HG03060 (cell line): ENCODE measurements around the gene MRPL2.
A peak's percentile ranks its signal among the peaks of the same experiment; 100 is the strongest.
"Not testable (repeated sequence)": the region's sequence is repeated elsewhere in the genome, so short reads cannot be mapped to it uniquely, and the experiment has no call there.

Experiments
- ATAC-seq: cut with Tn5 transposase; IDR thresholded peaks from one replicate; pipeline ENCODE4 v1.9.1; 2021; ENCODE audit warnings: low read depth, moderate number of reproducible peaks; ENCODE audit not compliant: unreplicated experiment

The MRPL2 gene

GRCh38 chr6:43053545-43054205 lies 5.6 kb downstream of the MRPL2 start, which contains the start of gene CUL7:
Gene CUL7, minus strand, starts transcription at chr6:43053851. Its CDS starts 1,063 bp downstream, at chr6:43052788.
- ATAC-seq = peak; percentile 62

GRCh38 chr6:43052842-43053544 lies 6.2 kb downstream of the MRPL2 start:
- no peak for ATAC-seq

DNA sequence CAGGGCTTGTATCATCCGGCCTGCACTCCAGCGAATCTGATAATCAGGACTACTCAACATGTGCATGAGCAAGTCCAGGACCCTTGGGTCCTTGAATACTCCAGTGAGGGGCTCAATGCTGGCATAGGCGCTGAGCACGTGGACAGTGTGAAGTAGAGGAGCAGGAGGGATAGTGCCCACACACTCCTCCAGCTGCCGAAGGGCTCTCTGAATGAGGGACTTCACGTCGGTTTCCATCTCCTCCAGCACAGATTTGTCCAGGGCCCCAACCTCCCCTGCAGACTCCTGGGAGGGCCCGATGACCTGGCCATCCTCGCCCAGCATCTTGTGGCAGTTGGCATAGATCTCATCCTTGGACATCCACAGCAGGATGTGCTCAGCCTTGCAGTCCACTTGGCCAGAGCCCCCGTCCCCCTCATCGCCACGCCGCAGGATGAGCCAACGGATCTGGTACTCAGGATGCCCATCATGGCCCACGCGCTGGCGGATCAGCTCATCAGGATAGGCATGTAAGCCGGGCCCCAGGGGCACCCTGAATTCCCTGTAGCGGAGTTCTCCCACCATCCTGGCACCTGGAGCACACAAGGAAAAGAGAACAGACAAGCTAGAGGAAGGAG lies 6.9 kb downstream of the MRPL2 start:
- no peak for ATAC-seq

- no peak for ATAC-seq
These were observed 8.3 kb downstream of the MRPL2 start for GRCh38 chr6:43050981-43051380.

GRCh38 chr6:43047998-43048397 lies 11.2 kb downstream of the MRPL2 start:
- no peak for ATAC-seq

DNA sequence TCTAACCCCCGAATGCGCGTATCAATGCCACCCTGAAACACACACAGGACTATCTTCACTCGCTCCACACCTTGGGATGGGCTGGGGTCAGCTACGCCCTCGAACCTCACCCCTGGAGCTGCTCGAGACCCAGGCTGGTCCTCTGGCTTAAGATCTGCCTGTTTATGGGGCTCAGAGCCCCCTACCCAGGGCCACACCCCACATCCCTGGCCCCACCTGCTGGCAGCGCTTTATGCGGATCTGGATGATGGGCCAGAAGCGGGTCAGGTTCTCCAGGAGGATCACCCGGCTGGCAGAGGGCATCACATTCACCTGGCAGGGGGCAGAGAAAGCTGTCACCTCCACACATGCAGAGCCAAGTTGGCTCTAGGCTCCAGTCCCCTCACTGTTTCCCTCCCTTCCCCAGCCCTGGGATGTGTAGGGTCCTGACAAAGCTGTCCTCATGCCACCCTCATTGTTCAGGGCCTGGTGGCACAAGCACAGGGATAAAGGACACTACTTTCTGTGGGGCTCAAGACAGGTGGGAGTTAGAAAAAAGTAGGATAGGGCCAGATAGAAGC lies 13.8 kb downstream of the MRPL2 start:
- ATAC-seq = no peak

GRCh38 chr6:43043310-43043709 lies 15.9 kb downstream of the MRPL2 start:
- no peak for ATAC-seq

GRCh38 chr6:43041475-43041874 lies 17.8 kb downstream of the MRPL2 start:
- ATAC-seq = not testable (repeated sequence)

DNA sequence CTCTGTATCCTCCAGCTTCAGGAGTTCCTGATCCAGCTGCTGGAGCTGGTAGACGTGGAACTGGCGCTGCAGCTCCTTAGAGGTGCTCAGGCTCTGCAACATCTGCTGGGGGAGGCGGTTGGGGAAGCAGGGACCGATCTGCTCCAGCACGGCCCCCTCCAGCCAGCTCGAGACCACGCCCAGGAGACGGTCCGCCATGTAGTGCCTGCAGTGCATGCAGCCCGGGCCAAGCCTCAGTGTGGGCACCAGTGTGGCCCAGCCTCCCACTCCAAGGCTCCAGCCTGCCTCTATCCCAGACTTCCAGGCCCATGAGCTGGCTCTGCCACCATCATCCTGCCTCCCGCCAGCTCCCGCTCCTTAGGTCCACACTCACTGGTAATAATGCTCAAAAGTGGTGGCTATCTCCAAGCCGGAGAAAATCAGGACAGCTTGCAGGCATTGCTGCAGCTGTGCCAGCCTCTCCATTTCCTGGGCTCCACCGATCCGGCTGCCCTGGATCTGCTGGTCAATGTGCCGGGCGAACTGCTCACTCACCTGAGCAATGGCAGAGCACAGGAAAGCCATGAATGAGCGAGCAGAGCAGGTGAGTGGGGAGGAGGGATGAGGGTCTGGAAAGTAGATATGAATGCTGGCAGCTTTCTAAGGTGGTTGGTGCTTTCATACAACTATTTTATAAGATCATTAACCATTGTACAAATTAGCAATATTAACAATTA lies 18.5 kb downstream of the MRPL2 start:
- no peak for ATAC-seq

DNA sequence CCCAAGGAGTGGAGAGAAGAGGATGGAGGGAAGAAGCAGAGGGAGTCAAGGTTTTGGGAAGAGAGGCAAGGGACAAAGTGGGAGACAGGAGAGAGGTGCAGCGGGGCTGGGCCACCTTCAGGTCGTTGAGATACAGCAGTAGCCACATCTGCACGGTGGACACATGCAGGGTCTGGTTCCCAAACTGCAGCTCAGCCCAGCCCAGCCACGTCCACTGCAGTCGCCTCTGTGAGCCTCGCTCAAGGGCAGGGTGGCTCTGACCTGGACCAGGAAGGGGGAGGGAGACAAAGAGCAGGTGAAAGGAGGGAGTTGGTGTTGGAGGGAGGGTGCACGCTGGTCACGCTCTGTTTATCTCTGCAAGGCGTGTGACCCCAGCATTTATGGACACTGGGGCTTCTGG lies 20.5 kb downstream of the MRPL2 start:
- no peak for ATAC-seq

- ATAC-seq = no peak
These were observed 21.5 kb downstream of the MRPL2 start for GRCh38 chr6:43037706-43038105.

DNA sequence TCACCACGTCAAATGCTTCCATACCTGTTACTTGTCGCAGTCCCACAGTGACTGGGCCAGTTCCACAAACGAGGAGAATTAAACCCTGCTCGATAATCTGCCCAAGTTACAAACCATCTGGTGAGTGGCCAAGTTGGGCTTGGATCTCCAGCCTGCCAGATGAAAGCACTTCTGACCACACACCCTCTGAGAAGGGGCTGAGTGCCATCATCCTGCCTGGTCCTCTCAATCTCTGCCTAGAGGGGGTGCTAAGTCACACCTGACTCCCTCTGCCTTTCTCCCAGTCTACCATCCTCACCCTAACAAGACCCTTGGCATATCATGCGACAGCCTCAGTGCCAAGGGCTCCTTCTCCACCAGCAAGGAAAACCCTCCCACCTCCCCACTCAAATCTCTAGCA lies 22.0 kb downstream of the MRPL2 start:
- ATAC-seq = no peak

GRCh38 chr6:43036712-43037111 lies 22.5 kb downstream of the MRPL2 start:
- no peak for ATAC-seq

DNA sequence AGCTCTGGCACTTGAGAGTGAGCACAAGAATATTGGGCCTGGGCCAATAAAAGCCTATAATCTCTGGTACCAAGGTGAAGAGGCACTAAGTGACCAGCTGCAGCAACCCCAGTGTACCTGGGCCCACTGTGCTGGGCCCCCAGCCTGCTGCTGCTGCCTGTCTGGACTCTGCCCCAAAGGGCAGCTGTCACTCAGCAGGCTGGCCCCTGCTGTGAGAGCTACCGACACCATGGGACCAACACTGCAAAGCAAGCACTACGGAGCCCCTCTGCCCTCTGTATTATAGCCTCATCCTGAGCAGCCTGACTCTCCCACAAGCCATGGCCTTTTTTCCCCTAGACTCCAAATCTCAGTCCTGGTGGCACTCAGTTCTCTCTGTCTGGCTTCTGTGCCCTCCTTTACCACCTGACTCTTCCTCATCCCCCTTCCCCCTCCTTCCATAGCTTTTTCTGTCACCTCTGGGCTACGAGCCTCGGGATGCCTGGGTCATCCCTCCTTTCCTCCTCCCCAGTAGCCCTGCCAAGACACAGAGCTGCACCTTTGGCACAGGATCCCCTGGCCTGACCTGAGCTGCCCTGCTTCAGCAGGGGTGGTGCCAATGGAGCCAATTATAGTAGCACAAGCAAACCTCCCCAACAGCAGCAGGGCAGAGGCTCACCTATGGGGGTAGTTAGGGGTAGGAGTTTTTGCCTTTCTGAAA lies 23.6 kb downstream of the MRPL2 start:
- no peak for ATAC-seq

- no peak for ATAC-seq
These were observed 25.1 kb downstream of the MRPL2 start for GRCh38 chr6:43034190-43034525.

DNA sequence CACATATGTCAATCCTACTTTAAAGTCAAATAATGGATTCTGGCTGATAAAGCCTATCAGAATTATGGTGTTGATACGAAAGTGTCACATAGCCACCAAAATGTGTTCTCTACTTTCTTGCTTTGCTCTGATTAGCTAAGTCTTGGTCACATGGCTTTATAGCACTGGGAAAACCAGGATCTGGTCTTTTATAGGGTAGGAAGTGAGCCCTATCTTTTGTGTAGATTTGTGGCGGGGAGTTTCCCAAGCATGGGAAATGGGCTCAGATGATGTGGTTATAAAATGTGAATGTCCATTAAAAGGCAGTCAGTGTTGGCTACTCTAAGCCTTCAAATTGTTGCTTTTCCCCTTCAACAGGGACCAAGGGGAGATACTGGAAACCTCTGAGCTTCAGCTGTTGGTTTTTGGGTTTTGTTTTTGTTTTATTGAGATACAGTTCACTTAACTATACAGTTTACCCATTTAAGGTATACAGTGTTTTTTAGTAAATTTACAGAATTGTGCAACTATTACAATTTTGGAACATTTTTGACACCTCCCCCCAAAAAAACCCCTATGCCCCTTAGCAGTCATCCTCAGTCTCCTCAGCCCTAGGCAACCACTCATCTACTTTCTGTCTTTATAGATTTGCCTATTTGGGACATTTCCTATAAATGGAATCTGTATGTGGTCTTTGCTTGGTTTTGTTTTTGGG lies 25.6 kb downstream of the MRPL2 start:
- ATAC-seq = no peak

DNA sequence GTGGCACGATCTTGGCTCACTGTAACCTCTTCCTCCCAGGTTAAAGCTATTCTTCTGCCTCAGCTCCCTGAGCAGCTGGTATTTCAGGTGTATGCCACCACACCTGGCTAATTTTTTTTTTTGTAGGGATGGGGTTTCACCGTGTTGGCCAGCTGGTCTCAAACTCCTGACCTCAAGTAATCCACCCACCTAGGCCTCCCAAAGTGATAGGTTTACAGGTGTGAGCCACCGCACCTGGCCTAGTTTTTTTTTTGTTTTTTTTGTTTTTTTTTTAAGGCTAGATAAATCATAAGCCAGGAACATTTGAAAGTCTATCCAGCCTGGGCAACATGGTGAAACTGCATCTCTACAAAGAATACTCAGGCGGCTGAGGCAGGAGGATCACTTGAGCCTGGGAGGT lies 26.9 kb downstream of the MRPL2 start:
- ATAC-seq = no peak

- ATAC-seq = no peak
These were observed 30.1 kb downstream of the MRPL2 start for GRCh38 chr6:43029120-43029519.

GRCh38 chr6:43026365-43026764 lies 32.9 kb downstream of the MRPL2 start:
- ATAC-seq = no peak

DNA sequence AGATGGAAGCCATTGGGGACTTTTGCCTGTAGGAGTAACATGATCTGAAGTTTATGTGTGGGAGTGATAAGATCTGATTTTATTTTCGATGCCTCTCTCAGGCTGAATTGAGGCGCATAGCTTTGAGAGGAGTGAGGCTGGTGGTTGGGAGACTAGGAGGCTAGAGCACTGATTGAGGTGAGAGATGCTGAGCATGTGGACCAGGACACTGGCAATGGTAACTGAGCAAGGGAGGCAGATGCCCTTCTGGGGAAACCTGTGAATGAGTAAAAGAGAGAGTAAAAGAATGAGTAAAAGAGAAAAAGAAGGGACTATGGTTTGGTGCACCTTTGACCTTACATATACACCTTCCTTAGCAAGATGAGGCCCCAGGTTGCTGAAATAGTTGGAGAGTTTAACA lies 34.8 kb downstream of the MRPL2 start:
- no peak for ATAC-seq
